H1 (cell line): ENCODE data around the gene SLC2A8. TPM values are rescaled to one million over a fixed set of nuclear protein-coding genes. Genes with fewer than 3 reads are reported as not detected.

ENCODE experiments used
- CTCF ChIA-PET: fragments of 300-600 bp; sonication (Branson Sonifier 250); formaldehyde crosslinking; loops from one replicate; lab custom pipeline; 2021; ENCODE audit not compliant: partially characterized antibody; lab: Charles Lee
- POLR2A ChIA-PET: fragments of 300-600 bp; sonication (Branson Sonifier 250); formaldehyde crosslinking; loops from one replicate; lab custom pipeline; 2021; ENCODE audit warnings: inconsistent platforms; ENCODE audit not compliant: partially characterized antibody; lab: Charles Lee
- DNase-seq, 2 experiments: peaks; one replicate each; pipeline versions ENCODE4 v3.0.0 to v3.0.0-alpha.2; 2010 to 2022; ENCODE audit warnings: low spot score in 2 of 2, low read depth in 1 of 2, mixed read lengths in 1 of 2
- FAIRE-seq: peaks from 2 replicates; lab custom pipeline; 2011; peaks lifted over from hg19 to GRCh38; lab: Jason Lieb, UNC
- H2AFZ ChIP-seq: 2 replicates; pipeline ENCODE4 v1.8.1; 2012; ENCODE audit warnings: low read length, inconsistent platforms
- H2AK5ac ChIP-seq: 2 replicates; pipeline ENCODE4 v1.6.1; 2013; ENCODE audit warnings: low read depth, low read length
- H2BK120ac ChIP-seq: replicated peaks from 2 replicates; pipeline ENCODE3; 2013; ENCODE audit warnings: low read depth, low read length, inconsistent platforms
- H2BK12ac ChIP-seq: 2 replicates; pipeline ENCODE4 v1.6.1; 2013; ENCODE audit warnings: low read depth, low read length
- H2BK15ac ChIP-seq: 2 replicates; pipeline ENCODE4 v1.6.1; 2013; ENCODE audit warnings: low read length
- H2BK20ac ChIP-seq: 2 replicates; pipeline ENCODE4 v1.6.1; 2013; ENCODE audit warnings: low read length
- H2BK5ac ChIP-seq: 2 replicates; pipeline ENCODE4 v1.6.1; 2013; ENCODE audit warnings: low read depth, low read length
- H3K14ac ChIP-seq: 2 replicates; pipeline ENCODE4 v1.6.1; 2013; ENCODE audit warnings: inconsistent platforms; ENCODE audit not compliant: insufficient read length
- H3K18ac ChIP-seq: 2 replicates; pipeline ENCODE4 v1.6.1; 2013; ENCODE audit warnings: low read length; ENCODE audit errors: extremely low read depth
- H3K23ac ChIP-seq: 2 replicates; pipeline ENCODE4 v1.6.1; 2013; ENCODE audit warnings: inconsistent platforms; ENCODE audit not compliant: insufficient read length
- H3K23me2 ChIP-seq: 2 replicates; pipeline ENCODE4 v1.6.1; 2013; ENCODE audit warnings: low read depth, low read length
- H3K27ac ChIP-seq: 2 replicates; pipeline ENCODE4 v1.6.1; 2011; ENCODE audit warnings: low read depth, low read length, inconsistent platforms
- H3K27me3 ChIP-seq, 4 experiments: replicated peaks in 1 of 4; 1 replicate in 1 of 4; 2 replicates in 3 of 4; pipeline versions ENCODE4 v1.6.1 to v1.8.1; 2011 to 2013; ENCODE audit warnings: low read length in 3 of 4, mild to moderate bottlenecking in 3 of 4, inconsistent platforms in 2 of 4, mixed read lengths in 2 of 4, moderate library complexity in 1 of 4; ENCODE audit not compliant: control insufficient read depth in 3 of 4, insufficient read depth in 3 of 4; ENCODE audit errors: extremely low read depth in 1 of 4
- H3K36me3 ChIP-seq, 4 experiments: 2 replicates each; pipeline versions ENCODE4 v1.6.1 to v1.8.1; 2011 to 2013; ENCODE audit warnings: mild to moderate bottlenecking in 4 of 4, low read length in 3 of 4, moderate library complexity in 2 of 4, control low read depth in 1 of 4, inconsistent platforms in 1 of 4; ENCODE audit not compliant: insufficient read depth in 4 of 4, control insufficient read depth in 2 of 4
- H3K4ac ChIP-seq: replicated peaks from 2 replicates; pipeline ENCODE3; 2013; ENCODE audit warnings: low read length, low read depth, mixed read lengths, inconsistent platforms; ENCODE audit not compliant: insufficient read length
- H3K4me1 ChIP-seq, 4 experiments: replicated peaks in 1 of 4; 1 replicate in 1 of 4; 2 replicates in 3 of 4; pipeline versions ENCODE4 v1.6.1 to v1.8.1; 2011 to 2013; ENCODE audit warnings: low read length in 3 of 4, inconsistent platforms in 2 of 4, mixed read lengths in 1 of 4; ENCODE audit not compliant: insufficient read depth in 4 of 4, control insufficient read depth in 3 of 4
- H3K4me2 ChIP-seq, 2 experiments: 2 replicates each; pipeline versions ENCODE4 v1.6.1 to v1.8.1; 2011 to 2013; ENCODE audit warnings: low read depth in 2 of 2, low read length in 2 of 2, control low read depth in 1 of 2, inconsistent platforms in 1 of 2, mild to moderate bottlenecking in 1 of 2; ENCODE audit not compliant: insufficient read depth in 1 of 2
- H3K4me3 ChIP-seq, 4 experiments: fragments of 200-600, 300-600 bp in 1 of 4; sonication (generic), shearing (Covaris generic), sonication (Bioruptor Twin) in 1 of 4; 2 replicates each; pipeline versions ENCODE4 v1.5.1 to v1.8.1; 2011 to 2016; ENCODE audit warnings: low read length in 4 of 4, low read depth in 3 of 4, control low read depth in 2 of 4, inconsistent platforms in 2 of 4, mild to moderate bottlenecking in 2 of 4, mixed read lengths in 1 of 4, moderate library complexity in 1 of 4; ENCODE audit not compliant: insufficient read depth in 2 of 4; ENCODE audit errors: extremely low read depth in 1 of 4
- H3K56ac ChIP-seq: replicated peaks from 2 replicates; pipeline ENCODE3; 2013; ENCODE audit warnings: low read depth, mild to moderate bottlenecking, mixed read lengths, low read length, inconsistent platforms; ENCODE audit not compliant: insufficient read length
- H3K79me1 ChIP-seq: 2 replicates; pipeline ENCODE4 v1.6.1; 2013; ENCODE audit warnings: low read depth, low read length, control low read depth
- H3K79me2 ChIP-seq, 2 experiments: 2 replicates each; pipeline versions ENCODE4 v1.6.1 to v1.8.1; 2012 to 2013; ENCODE audit warnings: low read length in 2 of 2, mild to moderate bottlenecking in 2 of 2, inconsistent platforms in 1 of 2; ENCODE audit not compliant: insufficient read depth in 2 of 2, control insufficient read depth in 1 of 2
- H3K9ac ChIP-seq, 4 experiments: replicated peaks in 1 of 4; 1 replicate in 1 of 4; 2 replicates in 3 of 4; pipeline versions ENCODE4 v1.6.1 to v1.8.1; 2011 to 2013; ENCODE audit warnings: low read depth in 3 of 4, low read length in 3 of 4, control low read depth in 2 of 4, mild to moderate bottlenecking in 2 of 4, moderate library complexity in 2 of 4, inconsistent platforms in 1 of 4; ENCODE audit errors: extremely low read depth in 1 of 4
- H3K9me3 ChIP-seq, 2 experiments: 2 replicates each; pipeline versions ENCODE4 v1.6.1 to v1.8.1; 2012 to 2013; ENCODE audit warnings: mild to moderate bottlenecking in 2 of 2, moderate library complexity in 2 of 2, control low read depth in 1 of 2, inconsistent platforms in 1 of 2, low read depth in 1 of 2, low read length in 1 of 2, mixed read lengths in 1 of 2; ENCODE audit not compliant: insufficient read depth in 2 of 2
- H4K20me1 ChIP-seq, 2 experiments: replicated peaks in 1 of 2; 2 replicates each; pipeline versions ENCODE3 to v1.8.1; 2011 to 2013; ENCODE audit warnings: inconsistent platforms in 2 of 2, low read length in 2 of 2, mild to moderate bottlenecking in 1 of 2; ENCODE audit not compliant: insufficient read depth in 2 of 2, control insufficient read depth in 1 of 2
- H4K5ac ChIP-seq: 2 replicates; pipeline ENCODE4 v1.6.1; 2013; ENCODE audit warnings: low read length, low read depth, mixed read lengths, inconsistent platforms; ENCODE audit not compliant: insufficient read length
- H4K8ac ChIP-seq: 2 replicates; pipeline ENCODE4 v1.8.0; 2013; ENCODE audit warnings: mild to moderate bottlenecking, moderate library complexity, low read length, inconsistent platforms; ENCODE audit not compliant: insufficient read depth; ENCODE audit errors: extremely low read depth
- H4K91ac ChIP-seq: replicated peaks from 2 replicates; pipeline ENCODE3; 2013; ENCODE audit warnings: low read length, mixed read lengths, inconsistent platforms; ENCODE audit not compliant: insufficient read length
- CTCF ChIP-seq, 3 experiments: IDR thresholded peaks; 1 replicate in 2 of 3; 2 replicates in 1 of 3; pipeline versions ENCODE4 v1.5.1 to v1.6.1; 2011; ENCODE audit warnings: low read length in 3 of 3, mild to moderate bottlenecking in 3 of 3, inconsistent platforms in 2 of 3, low read depth in 1 of 3, moderate library complexity in 1 of 3; ENCODE audit not compliant: insufficient read depth in 1 of 3; ENCODE audit errors: control extremely low read depth in 1 of 3
- TAF1 ChIP-seq: IDR thresholded peaks from 2 replicates; pipeline ENCODE4 v1.6.1; 2011; ENCODE audit warnings: mild to moderate bottlenecking, low read depth, low read length
- WGBS, 2 experiments: shearing (Covaris generic) in 1 of 2; methylation state at CpG; one replicate each; pipeline versions ENCODE4 v1.1.6 to v1.1.7; 2013 to 2015; ENCODE audit warnings: low lambda C conversion rate in 2 of 2, mixed read lengths in 2 of 2, inconsistent platforms in 1 of 2, low coverage in 1 of 2, missing lambda C conversion rate in 1 of 2; ENCODE audit not compliant: insufficient replicate concordance in 2 of 2, insufficient coverage in 1 of 2, insufficient read length in 1 of 2; ENCODE audit errors: extremely low coverage in 1 of 2, missing lambda C conversion rate in 1 of 2; 5-methylcytosine and 5-hydroxymethylcytosine counted together
- polyA plus RNA-seq, 7 experiments: library from polyadenylated mRNA; depleted of rRNA in 3 of 7; stranded (reverse) in 5 of 7; unstranded in 2 of 7; fragments of >200 nt in 5 of 7; fragments of 200-250 nt in 2 of 7; gene quantifications; 1 replicate in 5 of 7; 2 replicates in 1 of 7; 4 replicates in 1 of 7; pipeline versions ENCODE4 v1.2.1 to v1.2.3, GENCODE V29; 2011 to 2013; ENCODE audit warnings: missing spikeins in 2 of 7, mixed read lengths in 2 of 7
- total RNA-seq: library from RNA; stranded (reverse); fragmentation: NEBNext Ultra II Directional; extraction: Animal tissue kit (Norgen Biotek cat#: 25700); gene quantifications from 2 replicates; pipeline ENCODE4 v1.2.1, GENCODE V29; 2021

Gene SLC2A8
- total and polyA plus RNA-seq, 2 of the 8 experiments (the other 6 are each of a cell fraction or from before 2014, with no cell fraction given): 24.6 to 36.4 TPM

- WGBS, 2 experiments: 100% methylated on average over 2 of the region's 2 CpGs; no CpG with 5 or more reads in 1 of the 2 experiments
- H2BK5ac ChIP-seq: no peak overlapping the region
Observed at GRCh38 chr9:127393645-127394044, 3.3 kb upstream of the SLC2A8 start.

More at GRCh38 chr9:127393645-127394044, 3.3 kb upstream of the SLC2A8 start:
- no peak overlapping the region for H2AFZ ChIP-seq
- no peak overlapping the region for H4K91ac ChIP-seq
- H3K79me2 ChIP-seq: peaks cover 0 to 7% of the 10 kb centered on the region in 2 experiments; a peak in 1 of 4 replicates
- CTCF ChIA-PET: interaction anchor here (0.6 to 2.0 kb wide), 10 partner anchors 9 to 180 kb away, joined by 3 to 9 read pairs (median 4); no protein-coding TSS in a partner anchor
- H3K18ac ChIP-seq: no peak overlapping the region
- H3K27ac ChIP-seq: no peak overlapping the region
- no peak overlapping the region for H3K9ac ChIP-seq
- no peak overlapping the region for H2BK120ac ChIP-seq
- peaks cover 5 to 6% of the 10 kb centered on the region in 2 experiments for H4K20me1 ChIP-seq
- peaks cover 0 to 13% (median 6%) of the 10 kb centered on the region in 4 experiments; a peak in 6 of 7 replicates for H3K4me1 ChIP-seq
- H3K23ac ChIP-seq: no peak overlapping the region
- H3K36me3 ChIP-seq: no peaks in the 10 kb centered on the region
- TF ChIP-seq TAF1: no peak
- TF ChIP-seq CTCF (IDR thresholded peaks at IDR 0.05; ENCODE audit: control extremely low read depth in 1 of 3, insufficient read depth in 1 of 3, low read depth in 1 of 3, low read length in 3 of 3): peak in 1 of 3 experiments; percentile 15; a peak in 1 of 4 replicates
- TF ChIP-seq, all 59 proteins: peak for 1
- no peaks in the 10 kb centered on the region for H3K9me3 ChIP-seq
- H2BK20ac ChIP-seq: no peak overlapping the region
- DNase-seq: no peak
- H2BK15ac ChIP-seq: no peak overlapping the region
- H3K4ac ChIP-seq: no peak overlapping the region
- POLR2A ChIA-PET: interaction anchor here (0.7 to 1.8 kb wide), 2 partner anchors 39 to 86 kb away, joined by 3 to 7 read pairs; no protein-coding TSS in a partner anchor
- peaks cover 14% of the 10 kb centered on the region for H3K23me2 ChIP-seq
- no peak overlapping the region for H2BK12ac ChIP-seq
- H3K14ac ChIP-seq: no peak overlapping the region
- H4K8ac ChIP-seq: no peak overlapping the region
- peaks cover under 1% of the 10 kb centered on the region for H3K79me1 ChIP-seq
- H3K4me3 ChIP-seq: no peak overlapping the region
- no peak overlapping the region for H4K5ac ChIP-seq
- no peak overlapping the region for H2AK5ac ChIP-seq
- no peak overlapping the region for H3K4me2 ChIP-seq
- H3K56ac ChIP-seq: no peak overlapping the region
- peaks cover 0 to 6% (median 0%) of the 10 kb centered on the region in 4 experiments; a peak in 3 of 7 replicates for H3K27me3 ChIP-seq
- FAIRE-seq: no peak
